Stimulated activated CD8-positive, alpha-beta memory T cell treated with anti-CD3 and anti-CD28 coated beads, Interleukin-2, amount 100 ng/mL, for 48 hours (primary cell): ENCODE results near the gene DPYD.

Experiments
- DNase-seq, 2 donors: peaks; one replicate each; pipeline ENCODE4 v3.0.0-alpha.2; 2020; ENCODE audit warnings: low read depth in 2 of 2

The DPYD gene

GRCh38 chr1:97610748-97611147, 310.1 kb downstream of the DPYD start:
- DNase-seq: no peak

GRCh38 chr1:97610102-97610501, 310.7 kb downstream of the DPYD start:
- DNase-seq: no peak

- no peak for DNase-seq
Observed at GRCh38 chr1:97608272-97608671, 312.6 kb downstream of the DPYD start.

- no peak for DNase-seq
Observed at GRCh38 chr1:97603776-97604175, 317.1 kb downstream of the DPYD start.

- DNase-seq: no peak
Observed at GRCh38 chr1:97603218-97603617, 317.6 kb downstream of the DPYD start.

- no peak for DNase-seq
Observed at GRCh38 chr1:97599447-97599846, 321.4 kb downstream of the DPYD start.

GRCh38 chr1:97593192-97593591, 327.6 kb downstream of the DPYD start:
- no peak for DNase-seq

GRCh38 chr1:97588772-97589171, 332.1 kb downstream of the DPYD start:
- DNase-seq: no peak

- no peak for DNase-seq
Observed at GRCh38 chr1:97581614-97582051, 339.2 kb downstream of the DPYD start.

- no peak for DNase-seq
Observed at GRCh38 chr1:97577613-97578012, 343.2 kb downstream of the DPYD start.

- DNase-seq: no peak
Observed at GRCh38 chr1:97573553-97573952, 347.3 kb downstream of the DPYD start.

GRCh38 chr1:97572561-97572960, 348.3 kb downstream of the DPYD start:
- no peak for DNase-seq

GRCh38 chr1:97571760-97572159, 349.1 kb downstream of the DPYD start:
- DNase-seq: no peak

GRCh38 chr1:97570691-97571090, 350.1 kb downstream of the DPYD start:
- no peak for DNase-seq

GRCh38 chr1:97567000-97567749, 353.7 kb downstream of the DPYD start:
- DNase-seq: no peak

- DNase-seq: no peak
Observed at GRCh38 chr1:97565886-97566285, 354.9 kb downstream of the DPYD start.

- DNase-seq: no peak
Observed at GRCh38 chr1:97563926-97564325, 356.9 kb downstream of the DPYD start.

GRCh38 chr1:97562081-97562480, 358.8 kb downstream of the DPYD start:
- no peak for DNase-seq

- no peak for DNase-seq
Observed at GRCh38 chr1:97560714-97561113, 360.1 kb downstream of the DPYD start.

GRCh38 chr1:97553971-97554370, 366.9 kb downstream of the DPYD start:
- no peak for DNase-seq

- no peak for DNase-seq
Observed at GRCh38 chr1:97551113-97551512, 369.7 kb downstream of the DPYD start.

- no peak for DNase-seq
Observed at GRCh38 chr1:97545446-97545845, 375.4 kb downstream of the DPYD start.

- no peak for DNase-seq
Observed at GRCh38 chr1:97540346-97540888, 380.4 kb downstream of the DPYD start.

GRCh38 chr1:97538113-97538512, 382.7 kb downstream of the DPYD start:
- no peak for DNase-seq
